ENCODE results near the gene GRIK4. TPM values are rescaled to one million over a fixed set of nuclear protein-coding genes. Genes with fewer than 3 reads are reported as not detected.

The GRIK4 gene
- total RNA-seq, 1 donor from 2014 or later, result 0.36 TPM

GRCh38 chr11:120528749-120529148 is 17.2 kb downstream of the GRIK4 start:
- Histone ChIP-seq H3K79me2 (ENCODE audit: low read depth) (no peaks in the 10 kb centered on the region), H3K27ac (no peak overlapping the region), H3F3A (ENCODE audit: low read depth) (peaks cover 33% of the 10 kb centered on the region), H3K4me1 (peaks cover 22% of the 10 kb centered on the region), H4K20me1 (ENCODE audit: low read depth) (peaks cover 16% of the 10 kb centered on the region), H3K9me3 (ENCODE audit: low read depth) (no peaks in the 10 kb centered on the region), H3K9ac (no peak overlapping the region), H3K4me2 (no peak overlapping the region), H3K4me3 (no peak overlapping the region), H3K27me3 (no peaks in the 10 kb centered on the region), H2AFZ (replicated peaks) (no peak overlapping the region), H3K36me3 (no peaks in the 10 kb centered on the region)
- no peak for DNase-seq (ENCODE audit: low spot score)
- peaks cover 29% of the 10 kb centered on the region for H3K27me3 Mint-ChIP-seq (ENCODE audit: insufficient read depth, low read depth)
- TF ChIP-seq EZH2 (IDR thresholded peaks at IDR 0.05) (no peak), EZH2phosphoT487 (IDR thresholded peaks at IDR 0.05) (no peak), CTCF (IDR thresholded peaks at IDR 0.05) (no peak)
- no peaks in the 10 kb centered on the region for H3K36me3 Mint-ChIP-seq
- no peak overlapping the region for H3K4me3 Mint-ChIP-seq
- H3K9me3 Mint-ChIP-seq, result no peaks in the 10 kb centered on the region
- H3K27ac Mint-ChIP-seq, result no peak overlapping the region
- H3K4me1 Mint-ChIP-seq, result peaks cover 23% of the 10 kb centered on the region

- Mint-ChIP-seq H3K27ac (no peak overlapping the region), H3K27me3 (ENCODE audit: insufficient read depth, low read depth) (peaks cover 29% of the 10 kb centered on the region), H3K4me1 (peaks cover 23% of the 10 kb centered on the region), H3K36me3 (no peaks in the 10 kb centered on the region), H3K4me3 (no peak overlapping the region), H3K9me3 (no peaks in the 10 kb centered on the region)
- Histone ChIP-seq H3K27me3 (no peaks in the 10 kb centered on the region), H3K79me2 (ENCODE audit: low read depth) (no peaks in the 10 kb centered on the region), H3K27ac (no peak overlapping the region), H2AFZ (replicated peaks) (no peak overlapping the region), H3K4me2 (no peak overlapping the region), H3K4me1 (peaks cover 22% of the 10 kb centered on the region), H3K9ac (no peak overlapping the region), H4K20me1 (ENCODE audit: low read depth) (peaks cover 16% of the 10 kb centered on the region), H3K9me3 (ENCODE audit: low read depth) (no peaks in the 10 kb centered on the region), H3K36me3 (no peaks in the 10 kb centered on the region), H3F3A (ENCODE audit: low read depth) (peaks cover 33% of the 10 kb centered on the region), H3K4me3 (no peak overlapping the region)
- TF ChIP-seq EZH2phosphoT487 (IDR thresholded peaks at IDR 0.05), result no peak
- no peak for TF ChIP-seq CTCF (IDR thresholded peaks at IDR 0.05)
- TF ChIP-seq EZH2 (IDR thresholded peaks at IDR 0.05), result no peak
- no peak for DNase-seq (ENCODE audit: low spot score)
These were observed 17.7 kb downstream of the GRIK4 start for GRCh38 chr11:120529214-120529613.

GRCh38 chr11:120529911-120530310 is 18.4 kb downstream of the GRIK4 start:
- H4K20me1 ChIP-seq (ENCODE audit: low read depth), result peaks cover 16% of the 10 kb centered on the region
- H3K36me3 ChIP-seq, result no peaks in the 10 kb centered on the region
- H3F3A ChIP-seq (ENCODE audit: low read depth), result peaks cover 33% of the 10 kb centered on the region
- H3K4me1 ChIP-seq, result peaks cover 22% of the 10 kb centered on the region
- H3K27me3 Mint-ChIP-seq (ENCODE audit: insufficient read depth, low read depth), result peaks cover 27% of the 10 kb centered on the region
- no peak overlapping the region for H3K4me3 Mint-ChIP-seq
- no peak overlapping the region for H3K4me2 ChIP-seq
- no peaks in the 10 kb centered on the region for H3K27me3 ChIP-seq
- no peak overlapping the region for H3K9ac ChIP-seq
- H2AFZ ChIP-seq (replicated peaks), result no peak overlapping the region
- H3K79me2 ChIP-seq (ENCODE audit: low read depth), result no peaks in the 10 kb centered on the region
- no peaks in the 10 kb centered on the region for H3K9me3 Mint-ChIP-seq
- no peak overlapping the region for H3K27ac ChIP-seq
- no peaks in the 10 kb centered on the region for H3K36me3 Mint-ChIP-seq
- H3K4me1 Mint-ChIP-seq, result peaks cover 24% of the 10 kb centered on the region
- no peak for DNase-seq (ENCODE audit: low spot score)
- no peak overlapping the region for H3K27ac Mint-ChIP-seq
- no peaks in the 10 kb centered on the region for H3K9me3 ChIP-seq (ENCODE audit: low read depth)
- H3K4me3 ChIP-seq, result no peak overlapping the region
- TF ChIP-seq CTCF (IDR thresholded peaks at IDR 0.05) (no peak), EZH2phosphoT487 (IDR thresholded peaks at IDR 0.05) (no peak), EZH2 (IDR thresholded peaks at IDR 0.05) (no peak)
